MM.1S (cell line): ENCODE results near the gene TNIK.

Experiments used
- DNase-seq: peaks from one replicate; pipeline ENCODE4 v3.0.0-alpha.2; 2015
- H2AFZ ChIP-seq: fragments of 300-600 bp; sonication (generic); 2 replicates; pipeline ENCODE4 v1.6.0; 2016; ENCODE audit warnings: antibody characterized with exemption, low read length
- H3F3A ChIP-seq: fragments of 300-600 bp; sonication (generic); 2 replicates; pipeline ENCODE4 v1.6.1; 2016; ENCODE audit warnings: mild to moderate bottlenecking, antibody characterized with exemption, low read length, moderate library complexity, mixed read lengths; ENCODE audit not compliant: insufficient read depth
- H3K27ac ChIP-seq: fragments of 300-600 bp; sonication (generic); 2 replicates; pipeline ENCODE4 v1.5.1; 2016; ENCODE audit warnings: mild to moderate bottlenecking, low read length
- H3K27me3 ChIP-seq: fragments of 300-600 bp; sonication (generic); replicated peaks from 2 replicates; pipeline ENCODE4 v1.6.0; 2016; ENCODE audit warnings: low read length; ENCODE audit not compliant: insufficient read depth
- H3K36me3 ChIP-seq: fragments of 300-600 bp; sonication (generic); replicated peaks from 2 replicates; pipeline ENCODE4 v1.6.1; 2016; ENCODE audit warnings: mild to moderate bottlenecking, low read length, mixed read lengths; ENCODE audit not compliant: insufficient read depth
- H3K4me1 ChIP-seq: fragments of 300-600 bp; sonication (generic); 2 replicates; pipeline ENCODE4 v1.6.1; 2016; ENCODE audit warnings: low read length, mixed read lengths
- H3K4me2 ChIP-seq: fragments of 300-600 bp; sonication (generic); 2 replicates; pipeline ENCODE4 v1.6.0; 2016; ENCODE audit warnings: low read depth, low read length
- H3K4me3 ChIP-seq: fragments of 300-600 bp; sonication (generic); 2 replicates; pipeline ENCODE4 v1.5.1; 2016; ENCODE audit warnings: low read length, mixed read lengths
- H3K79me2 ChIP-seq: fragments of 300-600 bp; sonication (generic); 2 replicates; pipeline ENCODE4 v1.6.1; 2016; ENCODE audit warnings: mixed run types, low read length, mixed read lengths
- H3K9ac ChIP-seq: fragments of 300-600 bp; sonication (generic); 2 replicates; pipeline ENCODE4 v1.6.1; 2016; ENCODE audit warnings: low read length, mixed read lengths
- H3K9me2 ChIP-seq: fragments of 300-600 bp; sonication (generic); replicated peaks from 2 replicates; pipeline ENCODE4 v1.6.1; 2016; ENCODE audit warnings: mild to moderate bottlenecking, low read length, mixed read lengths; ENCODE audit not compliant: insufficient read depth
- H3K9me3 ChIP-seq: fragments of 300-600 bp; sonication (generic); replicated peaks from 2 replicates; pipeline ENCODE4 v1.6.1; 2016; ENCODE audit warnings: mild to moderate bottlenecking, low read length, mixed read lengths; ENCODE audit not compliant: insufficient read depth
- H4K20me1 ChIP-seq: fragments of 300-600 bp; sonication (generic); 2 replicates; pipeline ENCODE4 v1.6.1; 2016; ENCODE audit warnings: mild to moderate bottlenecking, low read length, moderate library complexity, mixed read lengths; ENCODE audit not compliant: insufficient read depth
- CTCF ChIP-seq: fragments of 300-600 bp; sonication (generic); IDR thresholded peaks from 2 replicates; pipeline ENCODE4 v1.5.1; 2016; ENCODE audit warnings: antibody characterized with exemption, low read length, mixed read lengths
- EZH2 ChIP-seq: fragments of 300-600 bp; sonication (generic); optimal IDR thresholded peaks from 2 replicates; pipeline ENCODE3; 2017; ENCODE audit warnings: low read depth, mild to moderate bottlenecking, antibody characterized with exemption, low read length, mixed read lengths
- EZH2phosphoT487 ChIP-seq: fragments of 300-600 bp; sonication (generic); IDR thresholded peaks from 2 replicates; pipeline ENCODE4 v1.6.1; 2018; ENCODE audit warnings: antibody characterized with exemption, low read length

TNIK gene

GRCh38 chr3:171282041-171282440 lies 178.2 kb downstream of the TNIK start:
- H3K9me2 ChIP-seq, result no peaks in the 10 kb centered on the region
- no peak overlapping the region for H3K4me3 ChIP-seq
- no peaks in the 10 kb centered on the region for H3K79me2 ChIP-seq
- no peak for DNase-seq
- H4K20me1 ChIP-seq, result no peaks in the 10 kb centered on the region
- H3F3A ChIP-seq, result no peaks in the 10 kb centered on the region
- H3K4me2 ChIP-seq, result peak overlapping the region; percentile 18; the same call in 1 of the 2 replicates
- H3K9me3 ChIP-seq, result no peaks in the 10 kb centered on the region
- no peak overlapping the region for H3K9ac ChIP-seq
- TF ChIP-seq CTCF (no peak), EZH2phosphoT487 (no peak), EZH2 (no peak)
- H3K36me3 ChIP-seq, result no peaks in the 10 kb centered on the region
- H3K27me3 ChIP-seq, result no peaks in the 10 kb centered on the region
- peaks cover 13% of the 10 kb centered on the region for H3K4me1 ChIP-seq
- H2AFZ ChIP-seq, result no peak overlapping the region
- no peak overlapping the region for H3K27ac ChIP-seq

GRCh38 chr3:171281256-171281992 lies 178.8 kb downstream of the TNIK start:
- no peak for TF ChIP-seq EZH2phosphoT487
- no peak for TF ChIP-seq CTCF
- no peak for TF ChIP-seq EZH2
- H3K4me2 ChIP-seq, result no peak overlapping the region
- H3K4me3 ChIP-seq, result no peak overlapping the region
- H3K36me3 ChIP-seq, result no peaks in the 10 kb centered on the region
- H3K27me3 ChIP-seq, result no peaks in the 10 kb centered on the region
- H3K79me2 ChIP-seq, result no peaks in the 10 kb centered on the region
- DNase-seq, result no peak
- no peaks in the 10 kb centered on the region for H3K9me3 ChIP-seq
- no peaks in the 10 kb centered on the region for H3F3A ChIP-seq
- H4K20me1 ChIP-seq, result no peaks in the 10 kb centered on the region
- H3K9ac ChIP-seq, result no peak overlapping the region
- peaks cover 7% of the 10 kb centered on the region for H3K4me1 ChIP-seq
- H3K9me2 ChIP-seq, result no peaks in the 10 kb centered on the region
- no peak overlapping the region for H3K27ac ChIP-seq
- H2AFZ ChIP-seq, result no peak overlapping the region

GRCh38 chr3:171279972-171280371 lies 180.2 kb downstream of the TNIK start:
- Histone ChIP-seq H2AFZ (no peak overlapping the region), H3K4me3 (no peak overlapping the region), H3K9me3 (no peaks in the 10 kb centered on the region), H3K9me2 (no peaks in the 10 kb centered on the region), H4K20me1 (no peaks in the 10 kb centered on the region), H3K79me2 (no peaks in the 10 kb centered on the region), H3K36me3 (no peaks in the 10 kb centered on the region), H3K4me1 (peaks cover 7% of the 10 kb centered on the region; the same call in 1 of the 2 replicates), H3K27me3 (no peaks in the 10 kb centered on the region), H3K9ac (no peak overlapping the region), H3K27ac (no peak overlapping the region), H3F3A (no peaks in the 10 kb centered on the region), H3K4me2 (no peak overlapping the region)
- TF ChIP-seq EZH2, result no peak
- no peak for TF ChIP-seq EZH2phosphoT487
- TF ChIP-seq CTCF, result no peak
- no peak for DNase-seq
